Stomach (tissue), 9 donors: Measurements from ENCODE around the gene ROGDI. TPM values are rescaled to one million over a fixed set of nuclear protein-coding genes. Genes with fewer than 3 reads are reported as not detected.

Experiments
- DNase-seq, 2 donors: peaks; one replicate each; pipeline versions ENCODE4 v3.0.0 to v3.0.0-alpha.2; 2013 to 2019
- H3K27ac ChIP-seq, 5 donors: fragments of 200-600 bp in 4 of 5; sonication (generic) in 4 of 5; one replicate each; pipeline ENCODE4 v1.5.1; 2013 to 2019; ENCODE audit warnings: mild to moderate bottlenecking in 1 of 5, moderate library complexity in 1 of 5
- H3K27me3 ChIP-seq, 3 donors: fragments of 200-600 bp; sonication (generic); one replicate each; pipeline ENCODE4 v1.5.1; 2017 to 2019; ENCODE audit warnings: mixed run types in 1 of 3
- H3K36me3 ChIP-seq, 4 donors: fragments of 200-600 bp; sonication (generic); 1 replicate in 3 of 4; 2 replicates in 1 of 4; pipeline ENCODE4 v1.5.1; 2016 to 2019
- H3K4me1 ChIP-seq, 4 donors: fragments of 200-600 bp; sonication (generic); one replicate each; pipeline ENCODE4 v1.5.1; 2016 to 2019
- H3K4me3 ChIP-seq, 4 donors: fragments of 200-600 bp; sonication (generic) in 3 of 4; one replicate each; pipeline ENCODE4 v1.5.1; 2016 to 2019; ENCODE audit warnings: mild to moderate bottlenecking in 1 of 4
- H3K9me3 ChIP-seq, 4 donors: fragments of 200-600 bp; sonication (generic); one replicate each; pipeline ENCODE4 v1.5.1; 2016 to 2019
- CTCF ChIP-seq, 7 experiments: fragments of 450-650 bp in 4 of 7; fragments of 200-600 bp in 3 of 7; sonication (generic) in 3 of 7; IDR thresholded peaks; one replicate each; pipeline ENCODE4 v1.5.1; 2016 to 2019; ENCODE audit warnings: antibody characterized with exemption in 7 of 7, control low read depth in 2 of 7, mild to moderate bottlenecking in 1 of 7
- EP300 ChIP-seq: sonication (generic); formaldehyde crosslinking; IDR thresholded peaks from one replicate; pipeline ENCODE4 v1.6.1; 2017; ENCODE audit warnings: antibody characterized with exemption
- POLR2A ChIP-seq, 4 donors: fragments of 450-650 bp; IDR thresholded peaks; one replicate each; pipeline ENCODE4 v1.6.1; 2016; ENCODE audit warnings: antibody characterized with exemption in 4 of 4, control low read depth in 2 of 4, mild to moderate bottlenecking in 1 of 4, moderate library complexity in 1 of 4
- POLR2AphosphoS5 ChIP-seq, 3 donors: sonication (generic); formaldehyde crosslinking; IDR thresholded peaks; one replicate each; pipeline ENCODE4 v1.6.1; 2016; ENCODE audit warnings: antibody characterized with exemption in 3 of 3
- WGBS, 5 donors: extraction: QIAGEN DNeasy Blood & Tissue Kit in 3 of 5; methylation state at CpG; one replicate each; pipeline versions ENCODE4 v1.1.5 to v1.1.7; 2013 to 2018; 5-methylcytosine and 5-hydroxymethylcytosine counted together
- intact Hi-C: fragments of 100-400 bp; cut with DNase I; formaldehyde crosslinking; loops from one replicate; pipeline ENCODE4 v1.15.1; 2023; ENCODE audit warnings: low total_unique reads
- polyA plus RNA-seq, 3 donors: library from polyadenylated mRNA; stranded (reverse); fragments of 200-250 nt; gene quantifications; one replicate each; pipeline ENCODE4 v1.2.3, GENCODE V29; 2013
- total RNA-seq, 5 donors: library from RNA; depleted of rRNA; stranded (reverse); fragments of >200 nt; gene quantifications; one replicate each; pipeline versions ENCODE4 v1.1.0 to v1.2.3, GENCODE V29; 2014 to 2016
- donor health status: healthy with polysubstance abuse.
- donor health status: Bipolar disorder and iron deficiency.
- donor health status: healthy.

The ROGDI gene
- total and polyA plus RNA-seq, 8 donors = 6.1 to 350 (median 45.8) TPM

GRCh38 chr16:4796982-4797804 is 5.2 kb downstream of the ROGDI start:
- H3K4me1 ChIP-seq = peaks cover 27 to 40% (median 34%) of the 10 kb centered on the region in 4 donors
- H3K9me3 ChIP-seq = no peaks in the 10 kb centered on the region
- TF ChIP-seq CTCF (IDR thresholded peaks at IDR 0.05) (peak in 1 of 7 experiments; percentile 2), POLR2AphosphoS5 (IDR thresholded peaks at IDR 0.05) (no peak)
- WGBS, 5 donors = 75 to 85% (median 76%) methylated on average over 19 to 21 of the region's 21 CpGs
- intact Hi-C loops = no loop called here
- H3K36me3 ChIP-seq = peaks cover 4 to 38% (median 29%) of the 10 kb centered on the region in 4 donors
- H3K4me3 ChIP-seq = peak overlapping the region in 1 of 4 donors; percentile 60
- H3K27ac ChIP-seq = peak overlapping the region in 2 of 5 donors; percentile 7 to 90
- H3K27me3 ChIP-seq = no peaks in the 10 kb centered on the region
- DNase-seq = no peak

GRCh38 chr16:4795828-4796572 is 6.4 kb downstream of the ROGDI start:
- peak overlapping the region; percentile 37 to 60 (median 42) for H3K4me3 ChIP-seq
- H3K27ac ChIP-seq = peak overlapping the region; percentile 66 to 90 (median 80)
- intact Hi-C loops = no loop called here
- peaks cover 18 to 29% (median 23%) of the 10 kb centered on the region in 4 donors for H3K4me1 ChIP-seq
- DNase-seq = no peak
- H3K36me3 ChIP-seq = peaks cover 4 to 38% (median 29%) of the 10 kb centered on the region in 4 donors
- H3K9me3 ChIP-seq = no peaks in the 10 kb centered on the region
- 45 to 70% (median 65%) methylated on average over 19 to 30 of the region's 30 CpGs for WGBS, 5 donors
- TF ChIP-seq EP300 = no peak
- no peak for TF ChIP-seq POLR2AphosphoS5 (IDR thresholded peaks at IDR 0.05)
- no peaks in the 10 kb centered on the region for H3K27me3 ChIP-seq

GRCh38 chr16:4795181-4795827 is 7.1 kb downstream of the ROGDI start, which contains the start of gene SMIM22:
Gene SMIM22, plus strand, starts transcription at chr16:4795369. Its CDS starts 366 bp downstream, at chr16:4795735.
- intact Hi-C loops = no loop called here
- Histone ChIP-seq H3K4me1 (peaks cover 11 to 24% (median 17%) of the 10 kb centered on the region in 4 donors), H3K36me3 (peaks cover 4 to 38% (median 28%) of the 10 kb centered on the region in 4 donors), H3K9me3 (no peaks in the 10 kb centered on the region), H3K27ac (peak within 1 kb of the TSS; percentile 66 to 90 (median 80)), H3K27me3 (no peaks in the 10 kb centered on the region), H3K4me3 (peak within 1 kb of the TSS; percentile 37 to 60 (median 42))
- peak; percentile 84 to 90 for DNase-seq
- 27 to 43% (median 32%) methylated on average over 9 to 14 of the region's 14 CpGs for WGBS, 5 donors
- TF ChIP-seq EP300 (no peak), CTCF (IDR thresholded peaks at IDR 0.05) (no peak), POLR2A (IDR thresholded peaks at IDR 0.05) (no peak), POLR2AphosphoS5 (IDR thresholded peaks at IDR 0.05) (peak in 2 of 3 donors; percentile 7 to 72)

DNA sequence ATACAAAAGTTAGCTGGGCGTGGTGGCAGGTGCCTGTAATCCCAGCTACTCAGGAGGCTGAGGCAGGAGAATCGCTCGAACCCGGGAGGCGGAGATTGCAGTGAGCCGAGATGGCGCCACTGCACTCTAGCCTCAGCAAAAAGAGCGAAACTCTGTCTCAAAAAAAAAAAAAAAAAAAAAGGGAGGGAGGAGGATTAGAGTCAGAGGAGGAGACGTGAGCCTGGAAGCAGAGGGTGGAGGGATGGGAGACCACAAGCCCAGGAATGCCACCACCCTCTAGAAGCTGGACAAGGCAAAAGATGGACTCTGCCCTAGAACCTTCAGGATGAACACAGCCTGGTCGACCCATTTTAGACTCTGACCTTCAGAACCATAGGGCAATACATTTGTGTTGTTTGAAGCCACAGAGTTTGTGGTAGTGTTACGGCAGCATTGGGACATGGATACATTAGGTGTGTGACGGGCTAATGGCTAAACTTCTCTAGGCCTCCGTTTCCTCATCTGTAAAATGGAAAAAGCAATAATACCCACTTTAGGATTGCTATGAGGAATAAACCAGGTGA is 9.4 kb downstream of the ROGDI start:
- TF ChIP-seq EP300 (no peak), POLR2A (IDR thresholded peaks at IDR 0.05) (no peak), CTCF (IDR thresholded peaks at IDR 0.05) (no peak), POLR2AphosphoS5 (IDR thresholded peaks at IDR 0.05) (no peak)

More for the DNA sequence above, 9.4 kb downstream of the ROGDI start:
- Histone ChIP-seq H3K27me3 (no peaks in the 10 kb centered on the region), H3K4me3 (no peak overlapping the region), H3K9me3 (no peaks in the 10 kb centered on the region), H3K36me3 (peaks cover 4 to 16% (median 12%) of the 10 kb centered on the region in 4 donors), H3K27ac (no peak overlapping the region), H3K4me1 (peaks cover 5 to 30% (median 18%) of the 10 kb centered on the region in 4 donors)
- intact Hi-C loops = no loop called here
- no peak for DNase-seq
- WGBS, 5 donors = 76 to 83% (median 80%) methylated on average over 13 of the region's 13 CpGs
